ENCODE data around the gene FAM50B.

DNA sequence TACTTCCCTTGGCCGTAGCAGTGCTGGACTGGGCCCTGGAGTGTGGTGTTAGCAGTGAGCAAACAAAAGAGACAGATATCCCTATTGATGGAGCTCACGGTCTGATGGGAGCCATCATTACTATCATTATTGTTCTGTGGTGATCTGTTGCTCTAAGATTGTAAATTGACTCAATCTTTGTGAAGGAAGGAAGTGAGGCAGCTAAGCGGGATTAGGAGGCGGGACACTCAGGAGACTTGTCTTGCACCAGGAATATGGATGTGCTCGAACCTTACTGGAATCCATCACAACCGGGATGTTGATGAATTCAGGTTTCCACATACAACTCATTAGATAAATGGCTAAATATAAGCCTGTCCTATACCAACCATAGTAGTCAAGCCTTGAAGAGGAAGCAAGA is 25.5 kb upstream of the FAM50B start:
- TF ChIP-seq POLR2A (IDR thresholded peaks at IDR 0.05): no peak
- TF ChIP-seq, protein P1, sequence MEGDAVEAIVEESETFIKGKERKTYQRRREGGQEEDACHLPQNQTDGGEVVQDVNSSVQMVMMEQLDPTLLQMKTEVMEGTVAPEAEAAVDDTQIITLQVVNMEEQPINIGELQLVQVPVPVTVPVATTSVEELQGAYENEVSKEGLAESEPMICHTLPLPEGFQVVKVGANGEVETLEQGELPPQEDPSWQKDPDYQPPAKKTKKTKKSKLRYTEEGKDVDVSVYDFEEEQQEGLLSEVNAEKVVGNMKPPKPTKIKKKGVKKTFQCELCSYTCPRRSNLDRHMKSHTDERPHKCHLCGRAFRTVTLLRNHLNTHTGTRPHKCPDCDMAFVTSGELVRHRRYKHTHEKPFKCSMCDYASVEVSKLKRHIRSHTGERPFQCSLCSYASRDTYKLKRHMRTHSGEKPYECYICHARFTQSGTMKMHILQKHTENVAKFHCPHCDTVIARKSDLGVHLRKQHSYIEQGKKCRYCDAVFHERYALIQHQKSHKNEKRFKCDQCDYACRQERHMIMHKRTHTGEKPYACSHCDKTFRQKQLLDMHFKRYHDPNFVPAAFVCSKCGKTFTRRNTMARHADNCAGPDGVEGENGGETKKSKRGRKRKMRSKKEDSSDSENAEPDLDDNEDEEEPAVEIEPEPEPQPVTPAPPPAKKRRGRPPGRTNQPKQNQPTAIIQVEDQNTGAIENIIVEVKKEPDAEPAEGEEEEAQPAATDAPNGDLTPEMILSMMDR (IDR thresholded peaks at IDR 0.05): no peak
